ENCODE data around the gene IQGAP2. TPM values are rescaled to one million over a fixed set of nuclear protein-coding genes. Genes with fewer than 3 reads are reported as not detected.

Gene IQGAP2
- total RNA-seq, 2 donors from 2014 or later = 15.3 to 17.6 TPM

DNA sequence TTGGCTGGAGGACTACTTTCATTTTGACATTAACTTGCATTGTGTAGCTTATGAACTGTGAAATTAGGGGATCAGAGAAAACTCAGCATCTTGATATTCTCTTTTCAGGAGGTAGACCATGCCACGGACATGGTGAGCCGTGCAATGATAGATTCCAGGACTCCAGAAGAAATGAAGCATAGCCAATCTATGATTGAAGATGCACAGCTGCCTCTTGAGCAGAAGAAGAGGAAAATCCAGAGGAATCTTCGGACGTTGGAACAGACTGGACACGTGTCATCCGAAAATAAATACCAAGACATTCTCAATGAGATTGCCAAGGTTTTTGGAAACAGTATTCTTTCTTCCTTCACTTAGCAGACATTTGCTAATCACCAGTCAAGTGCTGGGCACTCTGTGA is 292.3 kb downstream of the IQGAP2 start:
- Histone ChIP-seq H3K4me3 (no peak overlapping the region), H3K9me3 (no peaks in the 10 kb centered on the region), H3K27ac (no peak overlapping the region), H3K36me3 (no peaks in the 10 kb centered on the region), H3K4me1 (ENCODE audit: control insufficient read depth in 1 of 2, low read depth in 2 of 2) (peaks cover 6 to 18% of the 10 kb centered on the region in 2 donors), H3K27me3 (replicated peaks; ENCODE audit: insufficient read depth) (no peaks in the 10 kb centered on the region)
- no peak for ATAC-seq (ENCODE audit: insufficient number of reproducible peaks, low FRiP score, low read depth)
- DNase-seq (ENCODE audit: low spot score) = no peak
- TF ChIP-seq, protein P1, sequence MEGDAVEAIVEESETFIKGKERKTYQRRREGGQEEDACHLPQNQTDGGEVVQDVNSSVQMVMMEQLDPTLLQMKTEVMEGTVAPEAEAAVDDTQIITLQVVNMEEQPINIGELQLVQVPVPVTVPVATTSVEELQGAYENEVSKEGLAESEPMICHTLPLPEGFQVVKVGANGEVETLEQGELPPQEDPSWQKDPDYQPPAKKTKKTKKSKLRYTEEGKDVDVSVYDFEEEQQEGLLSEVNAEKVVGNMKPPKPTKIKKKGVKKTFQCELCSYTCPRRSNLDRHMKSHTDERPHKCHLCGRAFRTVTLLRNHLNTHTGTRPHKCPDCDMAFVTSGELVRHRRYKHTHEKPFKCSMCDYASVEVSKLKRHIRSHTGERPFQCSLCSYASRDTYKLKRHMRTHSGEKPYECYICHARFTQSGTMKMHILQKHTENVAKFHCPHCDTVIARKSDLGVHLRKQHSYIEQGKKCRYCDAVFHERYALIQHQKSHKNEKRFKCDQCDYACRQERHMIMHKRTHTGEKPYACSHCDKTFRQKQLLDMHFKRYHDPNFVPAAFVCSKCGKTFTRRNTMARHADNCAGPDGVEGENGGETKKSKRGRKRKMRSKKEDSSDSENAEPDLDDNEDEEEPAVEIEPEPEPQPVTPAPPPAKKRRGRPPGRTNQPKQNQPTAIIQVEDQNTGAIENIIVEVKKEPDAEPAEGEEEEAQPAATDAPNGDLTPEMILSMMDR (IDR thresholded peaks at IDR 0.05) = no peak

DNA sequence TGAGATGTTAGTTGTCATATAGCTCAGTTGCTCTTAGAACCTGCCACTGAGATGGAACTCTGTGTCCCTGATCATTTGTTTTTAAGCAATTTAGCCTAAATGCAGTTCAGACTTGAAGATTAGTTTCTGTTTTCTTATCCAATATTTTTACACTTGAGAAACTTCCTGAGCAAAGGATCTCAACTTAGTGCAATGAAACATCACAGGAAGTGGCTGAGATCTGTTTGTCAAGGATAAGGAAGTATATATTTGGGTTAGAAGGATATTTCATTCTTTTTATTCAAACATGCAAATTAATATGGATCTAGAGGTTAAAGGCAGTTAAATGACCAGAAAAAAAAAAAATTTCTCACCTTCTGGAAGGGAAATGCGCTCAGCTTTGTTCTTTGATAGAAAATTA is 293.2 kb downstream of the IQGAP2 start:
- ATAC-seq (ENCODE audit: insufficient number of reproducible peaks, low FRiP score, low read depth) (no peak), DNase-seq (ENCODE audit: low spot score) (no peak)
- TF ChIP-seq, protein P1 (IDR thresholded peaks at IDR 0.05) = no peak
- H3K4me1 ChIP-seq (ENCODE audit: control insufficient read depth in 1 of 2, low read depth in 2 of 2) = peaks cover 3 to 11% of the 10 kb centered on the region in 2 donors
- H3K9me3 ChIP-seq = no peaks in the 10 kb centered on the region
- no peak overlapping the region for H3K4me3 ChIP-seq
- no peaks in the 10 kb centered on the region for H3K36me3 ChIP-seq
- H3K27me3 ChIP-seq (replicated peaks; ENCODE audit: insufficient read depth) = no peaks in the 10 kb centered on the region
- H3K27ac ChIP-seq = no peak overlapping the region

DNA sequence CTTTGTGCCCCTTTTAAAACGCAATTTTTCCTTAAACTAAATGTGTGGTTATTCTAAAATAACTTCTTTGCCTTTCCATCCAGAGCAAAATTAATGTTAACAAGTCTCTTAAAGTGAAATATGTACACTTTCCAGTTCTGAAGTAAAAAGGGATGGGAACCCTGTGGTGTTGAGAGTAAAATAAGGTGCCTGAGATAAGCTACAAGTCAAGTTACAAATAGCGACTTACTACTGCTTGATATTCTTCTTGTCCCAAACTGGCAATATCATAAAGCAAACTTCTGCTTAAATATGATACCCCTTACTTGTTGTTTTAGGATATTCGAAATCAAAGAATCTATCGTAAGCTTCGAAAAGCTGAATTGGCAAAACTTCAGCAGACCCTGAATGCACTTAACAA is 294.6 kb downstream of the IQGAP2 start:
- Histone ChIP-seq H3K9me3 (no peaks in the 10 kb centered on the region), H3K4me3 (no peak overlapping the region), H3K4me1 (ENCODE audit: control insufficient read depth in 1 of 2, low read depth in 2 of 2) (peaks cover 0 to 6% of the 10 kb centered on the region in 2 donors), H3K27ac (no peak overlapping the region), H3K36me3 (no peaks in the 10 kb centered on the region), H3K27me3 (replicated peaks; ENCODE audit: insufficient read depth) (no peaks in the 10 kb centered on the region)
- TF ChIP-seq, protein P1 (IDR thresholded peaks at IDR 0.05) = no peak
- DNase-seq (ENCODE audit: low spot score) (no peak), ATAC-seq (ENCODE audit: insufficient number of reproducible peaks, low FRiP score, low read depth) (no peak)

DNA sequence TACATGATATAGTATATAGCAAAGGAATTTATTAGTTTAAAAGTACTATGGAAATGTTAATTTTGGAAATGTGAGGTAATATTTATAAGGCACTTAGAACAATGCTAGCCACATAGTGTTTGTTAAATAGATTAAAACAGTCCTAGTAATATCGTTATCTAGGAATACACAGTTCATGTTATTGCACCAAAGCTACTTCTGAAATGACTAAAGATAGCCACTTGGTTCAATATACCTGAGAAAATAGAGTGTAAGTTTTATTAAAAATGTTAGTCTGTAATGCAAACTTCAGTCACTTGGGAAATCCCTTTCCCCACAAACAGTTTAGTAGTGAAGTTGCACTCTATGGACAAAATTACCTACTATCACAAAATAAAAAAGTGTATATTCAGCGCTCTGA is 297.5 kb downstream of the IQGAP2 start:
- no peaks in the 10 kb centered on the region for H3K9me3 ChIP-seq
- H3K36me3 ChIP-seq = no peaks in the 10 kb centered on the region
- DNase-seq (ENCODE audit: low spot score) (no peak), ATAC-seq (ENCODE audit: insufficient number of reproducible peaks, low FRiP score, low read depth) (no peak)
- H3K27ac ChIP-seq = no peak overlapping the region
- no peak overlapping the region for H3K4me3 ChIP-seq
- peaks cover 0 to 6% of the 10 kb centered on the region in 2 donors for H3K4me1 ChIP-seq (ENCODE audit: control insufficient read depth in 1 of 2, low read depth in 2 of 2)
- TF ChIP-seq, protein P1 (IDR thresholded peaks at IDR 0.05) = no peak
- no peaks in the 10 kb centered on the region for H3K27me3 ChIP-seq (replicated peaks; ENCODE audit: insufficient read depth)

DNA sequence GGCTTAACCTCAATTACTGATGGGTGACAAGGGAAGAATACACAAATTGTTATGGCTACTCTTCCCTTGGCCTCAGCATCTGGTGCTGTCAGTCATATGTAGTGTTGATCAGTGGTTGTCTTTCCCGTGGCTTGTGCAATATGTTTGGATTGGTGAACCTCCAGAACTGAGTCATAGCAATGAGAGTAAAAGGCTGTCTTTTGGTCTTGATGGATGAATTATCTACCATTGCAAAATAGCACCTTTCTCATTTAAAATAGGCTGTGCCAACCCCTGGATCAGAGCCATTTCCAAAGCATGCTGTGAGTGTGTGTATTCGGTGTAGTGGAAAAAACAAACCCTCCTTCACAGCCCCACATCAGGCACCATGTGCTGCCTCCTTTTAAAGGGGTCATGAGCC is 298.2 kb downstream of the IQGAP2 start:
- no peak for DNase-seq (ENCODE audit: low spot score)

More for the DNA sequence above, 298.2 kb downstream of the IQGAP2 start:
- peaks cover 0 to 6% of the 10 kb centered on the region in 2 donors for H3K4me1 ChIP-seq (ENCODE audit: control insufficient read depth in 1 of 2, low read depth in 2 of 2)
- TF ChIP-seq, protein P1 (IDR thresholded peaks at IDR 0.05) = no peak
- H3K36me3 ChIP-seq = no peaks in the 10 kb centered on the region
- no peaks in the 10 kb centered on the region for H3K9me3 ChIP-seq
- peak; percentile 73 for ATAC-seq (ENCODE audit: insufficient number of reproducible peaks, low FRiP score, low read depth)
- no peak overlapping the region for H3K27ac ChIP-seq
- H3K4me3 ChIP-seq = no peak overlapping the region
- H3K27me3 ChIP-seq (replicated peaks; ENCODE audit: insufficient read depth) = no peaks in the 10 kb centered on the region
